Psoas muscle (tissue), 8 donors: ENCODE measurements around the gene PDE4D. TPM values are rescaled to one million over a fixed set of nuclear protein-coding genes. Genes with fewer than 3 reads are reported as not detected.

ENCODE experiments used
- ATAC-seq, 4 donors: fragments of 200-7000 bp; cut with Tn5 transposase; one replicate each; pipeline ENCODE4 v1.9.1; 2020; ENCODE audit warnings: moderate library complexity in 3 of 4, mild to moderate bottlenecking in 2 of 4
- DNase-seq, 2 donors: peaks; one replicate each; pipeline ENCODE4 v3.0.0-alpha.2; 2020
- H3K27ac ChIP-seq: fragments of 200-600 bp; one replicate; pipeline ENCODE4 v1.8.0; 2022
- H3K27me3 ChIP-seq, 3 donors: fragments of 200-600 bp in 1 of 3; one replicate each; pipeline versions ENCODE4 v1.6.1 to v1.8.0; 2013 to 2022; ENCODE audit warnings: low read length in 2 of 3, mild to moderate bottlenecking in 2 of 3, moderate library complexity in 1 of 3; ENCODE audit not compliant: insufficient read depth in 3 of 3
- H3K36me3 ChIP-seq, 2 donors: fragments of 200-600 bp in 1 of 2; one replicate each; pipeline versions ENCODE4 v1.6.1 to v1.8.0; 2013 to 2022; ENCODE audit warnings: low read depth in 1 of 2, mild to moderate bottlenecking in 1 of 2, moderate library complexity in 1 of 2; ENCODE audit not compliant: insufficient read depth in 1 of 2
- H3K4me1 ChIP-seq: fragments of 200-600 bp; one replicate; pipeline ENCODE4 v1.8.0; 2022
- H3K4me3 ChIP-seq: fragments of 200-600 bp; one replicate; pipeline ENCODE4 v1.8.0; 2022; ENCODE audit warnings: mild to moderate bottlenecking
- H3K9me3 ChIP-seq: fragments of 200-600 bp; one replicate; pipeline ENCODE4 v1.8.0; 2022
- WGBS, 3 donors: extraction: QIAGEN DNeasy Blood & Tissue Kit; methylation state at CpG; one replicate each; pipeline versions ENCODE4 v1.1.6 to v1.1.7; 2013; 5-methylcytosine and 5-hydroxymethylcytosine counted together
- intact Hi-C, 2 donors: fragments of 100-400 bp; cut with DNase I; formaldehyde crosslinking; loops; one replicate each; pipeline versions ENCODE4 v1.11.0 to v1.14.2; 2022
- polyA plus RNA-seq, 3 donors: library from polyadenylated mRNA; stranded (reverse); fragments of 200-250 nt; gene quantifications; one replicate each; pipeline ENCODE4 v1.2.3, GENCODE V29; 2013
- total RNA-seq, 4 donors: library from RNA; stranded (reverse); fragmentation: NEBNext Ultra II Directional in 2 of 4; extraction: Animal tissue kit (Norgen Biotek cat#: 25700) in 2 of 4; gene quantifications; one replicate each; pipeline versions ENCODE4 v1.2.1 to v1.2.4, GENCODE V29; 2021 to 2023
- TF ChIP-seq, protein P1 (sequence below): fragments of 200-600 bp; IDR thresholded peaks from one replicate; pipeline ENCODE4 v1.8.0; 2022; ENCODE audit warnings: antibody characterized with exemption
- donor health status: healthy with polysubstance abuse.
- donor health status: DM: no; HTN: no; CAD: no; lungs with moderate emphysema.
- donor health status: Bipolar disorder and iron deficiency.
- donor health status: healthy.
- donor health status: DM: yes; HTN: yes; CAD: no.
- donor health status: DM: no; HTN: no; CAD: no.
- donor health status: DM: no; HTN: no; CAD: no.
- donor health status: DM: yes; HTN: yes; CAD: no.

Gene PDE4D
- total and polyA plus RNA-seq, 7 donors, result 42.6 to 283 (median 88.7) TPM

DNA sequence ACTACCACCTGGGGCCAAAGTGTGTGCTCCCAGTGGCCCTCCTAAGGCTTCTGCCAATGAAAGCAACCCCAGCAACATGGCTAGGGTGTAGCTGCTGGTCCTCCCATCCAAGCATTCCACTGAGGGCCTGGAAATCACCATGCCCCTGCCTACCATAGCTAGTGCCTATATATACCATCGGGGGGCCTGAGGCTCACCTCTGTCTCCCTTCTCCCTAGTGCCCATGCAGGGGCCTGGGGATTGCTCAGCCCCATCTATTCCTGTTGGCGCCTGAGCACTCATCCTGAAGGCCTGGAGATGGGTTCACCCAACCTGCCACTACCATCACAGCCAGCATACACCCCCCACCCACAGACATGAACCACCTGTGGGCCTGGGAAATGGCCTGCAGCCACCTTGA is 943.3 kb downstream of the PDE4D start:
- ATAC-seq (no peak), DNase-seq (no peak)
- 45 to 71% (median 50%) methylated on average over 2 of the region's 2 CpGs for WGBS, 3 donors
- intact Hi-C loops, result no loop called here
- TF ChIP-seq, protein P1, sequence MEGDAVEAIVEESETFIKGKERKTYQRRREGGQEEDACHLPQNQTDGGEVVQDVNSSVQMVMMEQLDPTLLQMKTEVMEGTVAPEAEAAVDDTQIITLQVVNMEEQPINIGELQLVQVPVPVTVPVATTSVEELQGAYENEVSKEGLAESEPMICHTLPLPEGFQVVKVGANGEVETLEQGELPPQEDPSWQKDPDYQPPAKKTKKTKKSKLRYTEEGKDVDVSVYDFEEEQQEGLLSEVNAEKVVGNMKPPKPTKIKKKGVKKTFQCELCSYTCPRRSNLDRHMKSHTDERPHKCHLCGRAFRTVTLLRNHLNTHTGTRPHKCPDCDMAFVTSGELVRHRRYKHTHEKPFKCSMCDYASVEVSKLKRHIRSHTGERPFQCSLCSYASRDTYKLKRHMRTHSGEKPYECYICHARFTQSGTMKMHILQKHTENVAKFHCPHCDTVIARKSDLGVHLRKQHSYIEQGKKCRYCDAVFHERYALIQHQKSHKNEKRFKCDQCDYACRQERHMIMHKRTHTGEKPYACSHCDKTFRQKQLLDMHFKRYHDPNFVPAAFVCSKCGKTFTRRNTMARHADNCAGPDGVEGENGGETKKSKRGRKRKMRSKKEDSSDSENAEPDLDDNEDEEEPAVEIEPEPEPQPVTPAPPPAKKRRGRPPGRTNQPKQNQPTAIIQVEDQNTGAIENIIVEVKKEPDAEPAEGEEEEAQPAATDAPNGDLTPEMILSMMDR, result no peak
- Histone ChIP-seq H3K36me3 (no peaks in the 10 kb centered on the region), H3K9me3 (no peaks in the 10 kb centered on the region), H3K27ac (no peak overlapping the region), H3K27me3 (no peaks in the 10 kb centered on the region), H3K4me1 (no peaks in the 10 kb centered on the region), H3K4me3 (no peak overlapping the region)

- ATAC-seq (no peak), DNase-seq (no peak)
- 0% methylated on average over 1 of the region's 1 CpG for WGBS, 3 donors
- Histone ChIP-seq H3K9me3 (no peaks in the 10 kb centered on the region), H3K4me1 (no peaks in the 10 kb centered on the region), H3K4me3 (no peak overlapping the region), H3K27me3 (no peaks in the 10 kb centered on the region), H3K27ac (no peak overlapping the region), H3K36me3 (no peaks in the 10 kb centered on the region)
- TF ChIP-seq, protein P1, result no peak
- intact Hi-C loops, result no loop called here
Observed at GRCh38 chr5:58946230-58946629, 947.3 kb downstream of the PDE4D start.

DNA sequence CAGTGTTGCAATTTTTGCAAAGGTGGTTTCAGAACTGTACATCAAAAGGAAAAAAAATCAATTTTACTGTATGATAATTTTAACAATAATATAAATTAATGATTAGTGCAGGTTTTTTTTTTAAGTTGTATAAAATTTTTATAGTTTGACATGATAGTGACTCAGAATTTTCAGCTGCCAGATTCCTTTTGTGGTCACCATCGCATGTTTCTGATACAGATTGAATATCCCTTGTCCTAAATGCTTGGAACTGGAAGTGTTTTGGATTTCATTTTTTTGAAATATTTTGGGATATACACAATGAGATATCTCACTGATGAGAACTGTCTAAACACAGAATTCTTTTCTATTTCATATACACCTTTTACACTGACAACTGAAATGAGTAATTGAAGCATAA is 949.3 kb downstream of the PDE4D start:
- no peak overlapping the region for H3K4me3 ChIP-seq
- no peaks in the 10 kb centered on the region for H3K36me3 ChIP-seq
- H3K9me3 ChIP-seq, result no peaks in the 10 kb centered on the region
- TF ChIP-seq, protein P1, result no peak
- 82 to 90% (median 86%) methylated on average over 1 of the region's 1 CpG for WGBS, 3 donors
- H3K4me1 ChIP-seq, result no peaks in the 10 kb centered on the region
- H3K27me3 ChIP-seq, result no peaks in the 10 kb centered on the region
- intact Hi-C loops, result no loop called here
- ATAC-seq, result no peak
- DNase-seq, result no peak
- H3K27ac ChIP-seq, result no peak overlapping the region

DNA sequence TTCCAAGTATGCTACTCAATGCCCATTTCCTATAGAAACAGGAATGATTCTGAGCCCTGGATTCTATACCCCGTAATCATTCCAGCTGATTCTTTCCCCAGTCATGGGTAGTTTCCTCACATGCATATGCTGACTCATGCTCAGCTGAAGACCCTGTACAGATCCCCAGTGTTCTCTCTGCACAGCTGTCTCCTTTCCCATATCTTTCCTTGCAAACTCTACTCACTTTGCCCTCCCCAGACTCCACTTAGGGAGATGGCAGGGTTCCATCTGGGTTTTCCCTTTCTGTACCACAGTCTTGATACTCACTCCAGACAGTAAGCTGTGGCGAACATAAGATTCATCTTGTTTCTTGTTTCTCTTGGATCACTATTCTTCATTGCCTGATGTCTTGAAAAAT is 953.1 kb downstream of the PDE4D start:
- no peak for DNase-seq

DNA sequence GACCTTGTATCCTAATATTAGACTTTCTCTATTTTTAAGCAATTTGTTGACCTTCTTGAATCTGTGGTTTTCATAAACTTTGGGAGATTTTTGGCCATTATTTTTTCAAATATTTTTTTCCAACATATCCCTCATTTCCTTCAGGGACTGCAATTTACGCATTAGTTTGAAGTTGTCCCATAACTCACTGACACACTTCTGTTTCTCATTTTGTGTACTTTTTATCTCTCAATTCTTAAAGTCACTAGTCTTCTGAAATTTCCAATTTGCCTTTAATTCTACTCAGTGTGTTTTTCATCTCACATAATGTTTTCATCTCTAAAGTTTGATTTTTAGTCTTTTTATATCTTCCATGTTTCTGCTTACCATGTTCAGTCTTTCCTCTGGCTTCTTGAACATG is 953.9 kb downstream of the PDE4D start:
- TF ChIP-seq, protein P1, result no peak
- Histone ChIP-seq H3K4me3 (no peak overlapping the region), H3K9me3 (no peaks in the 10 kb centered on the region), H3K27me3 (no peaks in the 10 kb centered on the region), H3K36me3 (no peaks in the 10 kb centered on the region), H3K27ac (no peak overlapping the region), H3K4me1 (no peaks in the 10 kb centered on the region)
- no peak for ATAC-seq
- intact Hi-C loops, result no loop called here
- DNase-seq, result no peak
- WGBS, 3 donors, result 84 to 97% (median 91%) methylated on average over 1 of the region's 1 CpG

More for the DNA sequence above, 953.1 kb downstream of the PDE4D start:
- 49 to 55% (median 50%) methylated on average over 2 of the region's 2 CpGs for whole genome bisulfite sequencing, 3 donors
- Histone ChIP-seq H3K9me3 (no peaks in the 10 kb centered on the region), H3K36me3 (no peaks in the 10 kb centered on the region), H3K4me1 (no peaks in the 10 kb centered on the region), H3K27ac (no peak overlapping the region), H3K27me3 (no peaks in the 10 kb centered on the region), H3K4me3 (no peak overlapping the region)
- intact Hi-C loops, result no loop called here
- peak in 1 of 4 donors; percentile 32 for ATAC-seq
- TF ChIP-seq, protein P1, result no peak
